ENCODE results near the gene TMSB4X. TPM values are rescaled to one million over a fixed set of nuclear protein-coding genes. Genes with fewer than 3 reads are reported as not detected.

Gene TMSB4X
- total and polyA plus RNA-seq, 2 of the 8 experiments (the other 6 are each of a cell fraction or from before 2014, with no cell fraction given), result 2,063 to 2,112 TPM

- H2AFZ ChIP-seq (ENCODE audit: low read length), result no peak overlapping the region
- H3K14ac ChIP-seq (ENCODE audit: insufficient read length), result no peak overlapping the region
- no peaks in the 10 kb centered on the region for H3K36me3 ChIP-seq (ENCODE audit: control insufficient read depth in 2 of 4, insufficient read depth in 4 of 4, low read length in 3 of 4)
- no peak overlapping the region for H2AK5ac ChIP-seq (ENCODE audit: low read depth, low read length)
- H4K8ac ChIP-seq (ENCODE audit: extremely low read depth, insufficient read depth, low read length), result no peak overlapping the region
- no peak overlapping the region for H4K91ac ChIP-seq (replicated peaks; ENCODE audit: insufficient read length, low read length)
- ChIA-PET CTCF (ENCODE audit: partially characterized antibody) (no interaction called here), POLR2A (ENCODE audit: partially characterized antibody) (interaction anchor here (0.9 kb wide), 1 partner anchor 9 kb away, joined by 3 read pairs; no protein-coding TSS in a partner anchor)
- H3K79me2 ChIP-seq (ENCODE audit: control insufficient read depth in 1 of 2, insufficient read depth in 2 of 2, low read length in 2 of 2), result no peaks in the 10 kb centered on the region
- no peak overlapping the region for H3K27ac ChIP-seq (ENCODE audit: low read depth, low read length)
- no peak overlapping the region for H3K4me3 ChIP-seq (ENCODE audit: extremely low read depth in 1 of 4, insufficient read depth in 2 of 4, low read depth in 3 of 4, low read length in 4 of 4)
- no peak overlapping the region for H3K23ac ChIP-seq (ENCODE audit: insufficient read length)
- no peak overlapping the region for H3K18ac ChIP-seq (ENCODE audit: extremely low read depth, low read length)
- no peak overlapping the region for H3K4ac ChIP-seq (replicated peaks; ENCODE audit: insufficient read length, low read depth, low read length)
- H3K27me3 ChIP-seq (replicated peaks in 1 of 4; ENCODE audit: control insufficient read depth in 3 of 4, extremely low read depth in 1 of 4, insufficient read depth in 3 of 4, low read length in 3 of 4), result no peaks in the 10 kb centered on the region
- H2BK20ac ChIP-seq (ENCODE audit: low read length), result no peak overlapping the region
- no peak overlapping the region for H2BK120ac ChIP-seq (replicated peaks; ENCODE audit: low read depth, low read length)
- no peak for FAIRE-seq
- no peak overlapping the region for H3K9ac ChIP-seq (replicated peaks in 1 of 4; ENCODE audit: extremely low read depth in 1 of 4, low read depth in 3 of 4, low read length in 3 of 4)
- H3K23me2 ChIP-seq (ENCODE audit: low read depth, low read length), result no peaks in the 10 kb centered on the region
- H4K5ac ChIP-seq (ENCODE audit: insufficient read length, low read depth, low read length), result no peak overlapping the region
- H2BK12ac ChIP-seq (ENCODE audit: low read depth, low read length), result no peak overlapping the region
- no peak overlapping the region for H2BK15ac ChIP-seq (ENCODE audit: low read length)
- DNase-seq (ENCODE audit: low read depth in 1 of 2, low spot score in 2 of 2), result no peak
- H3K9me3 ChIP-seq (ENCODE audit: insufficient read depth in 2 of 2, low read depth in 1 of 2, low read length in 1 of 2), result no peaks in the 10 kb centered on the region
- WGBS, 2 experiments (ENCODE audit: extremely low coverage in 1 of 2, insufficient coverage in 1 of 2, insufficient read length in 1 of 2, insufficient replicate concordance in 2 of 2, low coverage in 1 of 2, low lambda C conversion rate in 2 of 2, missing lambda C conversion rate in 1 of 2), result 88% methylated on average over 5 of the region's 5 CpGs; no CpG with 5 or more reads in 1 of the 2 experiments
- H3K4me2 ChIP-seq (ENCODE audit: insufficient read depth in 1 of 2, low read depth in 2 of 2, low read length in 2 of 2), result no peak overlapping the region
- no peaks in the 10 kb centered on the region for H4K20me1 ChIP-seq (replicated peaks in 1 of 2; ENCODE audit: control insufficient read depth in 1 of 2, insufficient read depth in 2 of 2, low read length in 2 of 2)
- H3K79me1 ChIP-seq (ENCODE audit: low read depth, low read length), result no peaks in the 10 kb centered on the region
- H3K4me1 ChIP-seq (replicated peaks in 1 of 4; ENCODE audit: control insufficient read depth in 3 of 4, insufficient read depth in 4 of 4, low read length in 3 of 4), result no peaks in the 10 kb centered on the region
- no peak overlapping the region for H3K56ac ChIP-seq (replicated peaks; ENCODE audit: insufficient read length, low read depth, low read length)
- H2BK5ac ChIP-seq (ENCODE audit: low read depth, low read length), result no peak overlapping the region
- no peak for TF ChIP-seq GTF2F1 (IDR thresholded peaks at IDR 0.05; ENCODE audit: borderline replicate concordance, low read depth, low read length)
- TF ChIP-seq CHD2 (IDR thresholded peaks at IDR 0.05; ENCODE audit: low read length), result no peak
- TF ChIP-seq KDM1A (IDR thresholded peaks at IDR 0.05; ENCODE audit: borderline replicate concordance, low read length), result no peak
- TF ChIP-seq CBX5 (IDR thresholded peaks at IDR 0.05; ENCODE audit: low read depth, low read length), result no peak
- TF ChIP-seq YY1 (IDR thresholded peaks at IDR 0.05; ENCODE audit: low read depth, low read length), result no peak
- TF ChIP-seq CTBP2 (IDR thresholded peaks at IDR 0.05; ENCODE audit: borderline replicate concordance, insufficient read depth, insufficient read length, low read length), result no peak
- no peak for TF ChIP-seq GABPA (IDR thresholded peaks at IDR 0.05; ENCODE audit: borderline replicate concordance, insufficient read depth, low read length)
- TF ChIP-seq TEAD4 (IDR thresholded peaks at IDR 0.05; ENCODE audit: low read depth, low read length), result no peak
- TF ChIP-seq SUZ12 (IDR thresholded peaks at IDR 0.05; ENCODE audit: low read length), result no peak
- no peak for TF ChIP-seq BCL11A (IDR thresholded peaks at IDR 0.05; ENCODE audit: low read depth in 2 of 2, low read length in 2 of 2)
- TF ChIP-seq ATF2 (IDR thresholded peaks at IDR 0.05; ENCODE audit: low read length), result no peak
These were observed 9.9 kb downstream of the TMSB4X start for GRCh38 chrX:12984603-12985319.

Data from H1 (cell line).